ENCODE data around the gene FSTL3.
A peak's percentile ranks its signal among the peaks of the same experiment; 100 is the strongest.
"Not testable (repeated sequence)": the region's sequence is repeated elsewhere in the genome, so short reads cannot be mapped to it uniquely, and the experiment has no call there.

Gene FSTL3

DNA sequence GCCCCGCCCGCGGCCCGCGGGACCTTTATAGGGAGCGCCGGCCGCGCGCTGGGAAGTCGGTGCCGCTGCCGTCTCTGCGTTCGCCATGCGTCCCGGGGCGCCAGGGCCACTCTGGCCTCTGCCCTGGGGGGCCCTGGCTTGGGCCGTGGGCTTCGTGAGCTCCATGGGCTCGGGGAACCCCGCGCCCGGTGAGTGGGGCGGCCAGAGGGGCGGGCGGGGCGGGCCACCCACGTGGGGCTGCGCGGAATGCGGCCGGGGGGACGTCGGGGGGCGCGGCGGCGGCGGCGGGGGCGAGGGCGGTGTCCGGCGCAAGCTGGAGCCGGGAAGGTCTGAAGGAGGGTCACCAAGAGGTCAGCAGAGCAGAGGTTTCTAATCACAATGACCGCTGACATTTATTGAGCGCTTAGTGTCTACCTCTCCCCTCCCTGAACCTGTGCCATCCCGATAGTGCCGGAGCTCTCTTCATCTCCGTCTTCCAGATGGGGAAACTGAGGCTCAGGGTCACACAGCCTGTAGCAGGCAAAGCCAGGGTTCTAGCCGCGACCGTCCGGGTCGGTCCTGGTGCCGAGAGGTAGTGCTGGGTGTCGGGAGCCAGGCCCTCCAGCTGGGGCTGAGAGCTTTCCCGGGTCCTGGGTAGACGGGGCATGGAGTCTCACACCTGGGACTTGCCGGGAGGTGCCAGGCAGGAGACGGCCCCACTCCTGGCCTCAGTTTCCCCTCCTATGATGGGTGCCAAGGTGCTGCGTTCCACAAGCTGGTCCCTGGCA, at the start of gene FSTL3:
FSTL3 (plus strand) TSS at position 54 of the 767 bp plus-strand sequence; CDS start at position 86, 32 bp downstream.
- DNase-seq (ENCODE audit: low read depth in 2 of 2), result no peak

- DNase-seq (ENCODE audit: low read depth in 2 of 2), result not testable (repeated sequence)
Observed at GRCh38 chr19:626566-626965, 49.6 kb upstream of the FSTL3 start.

DNA sequence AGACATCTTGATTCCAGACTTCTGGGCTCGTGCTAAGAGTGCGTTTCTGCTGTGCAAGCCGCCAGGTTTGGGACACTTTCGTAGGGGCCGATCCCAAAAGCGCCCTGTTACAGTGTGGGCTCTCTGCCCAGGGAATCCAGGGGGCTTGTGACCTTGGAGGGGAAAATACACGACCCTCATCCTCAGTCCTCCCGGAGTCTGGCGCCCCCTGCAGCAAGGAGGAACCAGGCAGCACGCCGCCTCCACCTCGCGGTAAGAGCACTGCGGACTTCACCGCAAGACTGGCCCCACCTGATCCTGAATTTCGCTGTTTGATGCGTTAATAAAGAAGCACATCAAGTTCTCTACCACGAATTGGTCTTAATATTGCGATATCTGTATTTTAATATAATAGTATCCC, 48.0 kb upstream of the FSTL3 start:
- no peak for DNase-seq (ENCODE audit: low read depth in 2 of 2)

GRCh38 chr19:629515-629914, 46.7 kb upstream of the FSTL3 start:
- DNase-seq (ENCODE audit: low read depth in 2 of 2), result not testable (repeated sequence)

DNA sequence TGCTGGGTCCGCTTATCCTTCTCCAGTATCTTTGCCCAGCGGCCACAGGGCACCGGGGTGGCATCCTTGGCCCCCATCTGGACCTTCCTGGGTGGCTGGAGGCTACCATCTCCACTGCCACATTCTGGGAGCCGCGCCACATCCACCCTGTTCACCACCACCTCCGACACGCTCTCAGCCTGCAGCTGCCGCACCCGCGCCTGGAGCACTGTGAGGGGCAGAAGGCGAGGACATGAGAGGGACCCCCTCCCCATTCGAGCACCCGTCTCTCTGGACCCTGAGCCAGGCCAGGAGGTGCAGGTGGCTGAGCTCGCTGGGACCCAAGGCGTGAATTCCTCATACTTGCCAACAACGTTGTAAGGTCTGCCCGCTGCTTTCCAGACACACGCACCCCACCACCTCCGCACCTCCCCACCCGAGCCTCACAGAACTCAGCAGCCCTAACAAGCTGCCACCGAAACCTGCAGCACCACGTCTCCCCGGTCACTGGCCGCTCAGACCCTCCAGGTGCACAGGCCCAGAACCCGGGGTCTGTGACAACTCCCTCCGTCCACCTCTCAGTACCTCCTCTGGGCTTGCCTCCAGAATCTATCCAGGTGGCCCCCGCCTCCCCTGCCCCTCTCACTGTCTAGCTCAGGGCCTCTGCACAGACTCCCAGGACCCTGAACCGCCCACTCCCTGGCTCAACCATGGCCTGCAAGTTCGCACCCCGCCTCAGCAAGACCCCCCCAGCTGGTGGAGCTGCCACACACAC, 46.1 kb upstream of the FSTL3 start:
- no peak for DNase-seq (ENCODE audit: low read depth in 2 of 2)

DNA sequence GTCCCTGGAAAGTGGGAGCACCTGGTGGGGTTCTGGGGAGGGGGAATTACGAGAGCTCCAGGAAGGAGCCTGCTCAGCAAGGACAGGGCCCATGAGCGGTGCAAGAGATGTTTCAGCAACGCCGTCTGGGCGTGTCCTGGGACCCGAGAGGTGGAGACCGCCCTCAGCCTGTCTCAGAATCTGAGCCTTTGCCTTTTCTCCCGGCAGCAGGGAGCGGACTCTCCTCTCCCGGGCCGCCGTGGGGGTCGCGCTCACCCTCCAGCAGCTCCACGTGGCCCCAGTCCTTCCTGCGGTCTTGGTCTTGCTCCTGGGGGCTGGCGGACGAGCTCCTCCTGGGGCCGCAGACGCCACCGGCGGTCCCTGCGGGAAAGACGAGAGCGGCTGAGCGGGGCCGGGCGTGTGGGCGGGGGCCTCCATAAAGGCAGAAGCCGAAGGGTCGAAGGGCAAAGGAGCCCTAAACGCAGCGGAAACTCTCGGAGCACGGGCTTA, 43.6 kb upstream of the FSTL3 start:
- no peak for DNase-seq (ENCODE audit: low read depth in 2 of 2)

GRCh38 chr19:633068-633785, 43.0 kb upstream of the FSTL3 start, which contains the start of gene POLRMT:
TSS of gene POLRMT (minus strand) at chr19:633537. CDS start at chr19:633512, 25 bp downstream.
- peak; percentile 95 for DNase-seq (ENCODE audit: low read depth in 2 of 2)

GRCh38 chr19:633786-634639, 42.2 kb upstream of the FSTL3 start:
- DNase-seq (ENCODE audit: low read depth in 2 of 2), result no peak

- no peak for DNase-seq (ENCODE audit: low read depth in 2 of 2)
Observed at GRCh38 chr19:634975-635652, 41.1 kb upstream of the FSTL3 start.

DNA sequence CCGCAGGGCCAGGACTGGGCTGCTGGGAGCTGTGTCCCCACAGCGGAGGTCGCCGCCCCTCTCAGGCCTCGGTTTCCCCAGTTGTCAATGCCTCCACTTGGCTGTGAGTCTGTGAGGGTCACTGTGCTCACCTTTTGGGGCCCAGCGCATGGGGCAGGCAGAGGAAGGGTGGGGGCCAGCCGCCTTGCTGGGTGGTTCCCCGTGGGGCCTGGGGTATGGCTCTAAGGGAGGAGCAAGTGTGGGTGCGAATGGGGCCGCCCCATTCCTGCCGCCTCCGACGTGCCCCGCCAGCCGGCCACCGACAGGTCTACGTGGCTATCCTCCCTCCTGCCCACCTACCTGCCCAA, 37.3 kb upstream of the FSTL3 start:
- no peak for DNase-seq (ENCODE audit: low read depth in 2 of 2)

DNA sequence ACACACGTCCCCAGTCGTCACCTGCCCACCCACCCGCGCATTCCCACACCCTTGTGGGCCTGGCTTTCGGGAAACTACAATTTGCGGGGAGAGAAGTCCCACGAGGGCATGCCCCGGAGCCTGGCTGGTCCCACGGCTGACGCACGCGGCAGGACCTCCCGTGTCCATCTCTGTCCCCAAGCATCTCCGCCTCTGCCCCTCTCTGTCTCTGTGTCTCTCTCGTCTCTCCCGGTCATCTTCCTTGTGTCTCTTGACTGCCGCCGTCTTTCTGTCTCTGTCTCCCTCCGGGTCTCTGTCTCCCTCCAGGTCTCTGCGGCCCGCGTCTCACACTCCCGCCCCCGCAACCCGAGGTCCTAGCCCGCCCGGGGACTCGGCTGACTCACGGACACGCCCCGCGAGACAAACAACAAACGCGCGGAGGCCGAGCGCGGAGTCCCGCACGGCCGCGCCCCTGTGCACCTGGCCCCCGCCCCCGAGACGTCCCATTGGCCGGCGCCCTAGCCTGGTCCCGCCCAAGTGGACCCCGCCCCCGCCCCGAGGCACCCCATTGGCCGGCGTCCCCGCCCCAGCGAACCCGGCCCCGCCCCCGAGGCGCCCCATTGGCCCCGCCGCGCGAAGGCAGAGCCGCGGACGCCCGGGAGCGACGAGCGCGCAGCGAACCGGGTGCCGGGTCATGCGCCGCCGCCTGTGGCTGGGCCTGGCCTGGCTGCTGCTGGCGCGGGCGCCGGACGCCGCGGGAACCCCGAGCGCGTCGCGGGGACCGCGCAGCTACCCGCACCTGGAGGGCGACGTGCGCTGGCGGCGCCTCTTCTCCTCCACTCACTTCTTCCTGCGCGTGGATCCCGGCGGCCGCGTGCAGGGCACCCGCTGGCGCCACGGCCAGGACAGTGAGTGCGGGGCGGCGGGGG, 36.7 kb upstream of the FSTL3 start, which contains the start of gene FGF22:
FGF22 (plus strand) TSS at position 627 of the 908 bp plus-strand sequence; CDS start at position 674, 47 bp downstream.
- peak; percentile 47 to 54 for DNase-seq (ENCODE audit: low read depth in 2 of 2)

GRCh38 chr19:640161-640558, 36.0 kb upstream of the FSTL3 start:
- no peak for DNase-seq (ENCODE audit: low read depth in 2 of 2)

DNA sequence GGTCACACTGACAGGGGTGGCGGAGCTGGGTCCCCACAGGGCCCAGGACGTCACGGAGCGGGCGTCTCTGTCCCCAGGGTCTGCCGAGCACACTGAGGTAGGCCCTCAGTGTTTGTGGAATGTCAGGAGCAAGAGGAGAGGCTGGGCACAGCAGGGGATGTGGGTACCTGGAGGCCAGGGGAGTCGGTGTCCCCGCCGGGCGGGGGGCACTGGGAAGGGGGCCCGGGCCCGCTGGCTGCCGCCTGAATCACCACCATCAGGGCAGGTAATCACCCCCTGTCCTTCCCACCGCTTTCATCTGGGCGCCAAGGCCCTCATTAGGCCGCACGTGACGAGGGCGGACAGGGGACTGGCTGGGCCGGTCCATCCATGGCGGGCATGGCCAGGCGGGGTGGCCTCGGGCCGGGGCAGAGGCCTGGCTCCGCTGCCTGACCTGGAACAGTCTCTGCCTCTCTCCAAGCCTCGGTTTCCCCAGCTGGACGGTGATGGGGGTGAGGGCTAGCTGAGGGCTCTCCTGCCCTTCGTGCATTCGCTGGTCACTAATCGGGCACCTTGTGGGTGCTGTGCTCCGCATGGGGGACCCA, 35.5 kb upstream of the FSTL3 start:
- DNase-seq (ENCODE audit: low read depth in 2 of 2), result no peak

DNA sequence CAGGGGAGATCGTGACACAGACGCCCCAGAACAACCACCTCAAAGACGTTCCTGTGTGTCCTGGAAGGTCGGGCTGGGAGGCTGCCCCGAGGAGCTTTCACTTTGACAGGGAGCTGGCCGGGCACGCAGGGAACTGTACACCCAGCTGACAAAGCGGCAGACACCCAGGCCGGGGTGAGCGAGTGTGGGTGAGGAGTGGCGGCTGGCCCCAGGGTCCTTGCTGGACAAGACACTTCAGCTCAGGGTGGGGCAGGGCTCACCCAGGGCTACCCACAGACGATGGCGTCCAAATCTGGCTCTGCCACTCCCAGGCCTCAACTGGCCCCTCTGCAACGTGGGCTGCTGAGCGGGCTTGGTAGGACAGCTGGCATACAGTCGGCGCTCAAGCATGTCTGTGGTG, 34.5 kb upstream of the FSTL3 start:
- DNase-seq (ENCODE audit: low read depth in 2 of 2), result no peak

- DNase-seq (ENCODE audit: low read depth in 2 of 2), result no peak
Observed at GRCh38 chr19:642767-643727, 33.1 kb upstream of the FSTL3 start.

DNA sequence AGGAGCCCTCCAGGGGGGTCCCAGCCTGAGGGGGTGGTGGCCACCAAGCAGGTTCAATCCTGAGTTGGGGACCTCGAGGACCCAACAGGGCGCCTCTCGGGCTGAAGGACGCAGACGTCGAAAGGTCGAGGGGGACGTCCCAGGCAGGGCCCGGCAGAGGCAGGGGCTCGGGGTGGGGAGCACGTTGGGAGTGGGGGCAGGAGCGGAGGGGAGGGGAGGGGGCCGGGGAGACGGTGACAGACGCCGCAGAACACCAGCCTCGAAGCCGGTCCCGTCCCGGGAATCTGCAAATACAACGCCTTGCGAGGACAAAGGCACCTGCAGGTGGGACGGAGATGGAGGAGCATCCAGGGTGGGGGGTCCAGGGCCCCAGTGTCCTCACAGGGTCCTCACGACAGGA, 32.5 kb upstream of the FSTL3 start:
- no peak for DNase-seq (ENCODE audit: low read depth in 2 of 2)

GRCh38 chr19:644363-644762, 31.8 kb upstream of the FSTL3 start:
- no peak for DNase-seq (ENCODE audit: low read depth in 2 of 2)

DNA sequence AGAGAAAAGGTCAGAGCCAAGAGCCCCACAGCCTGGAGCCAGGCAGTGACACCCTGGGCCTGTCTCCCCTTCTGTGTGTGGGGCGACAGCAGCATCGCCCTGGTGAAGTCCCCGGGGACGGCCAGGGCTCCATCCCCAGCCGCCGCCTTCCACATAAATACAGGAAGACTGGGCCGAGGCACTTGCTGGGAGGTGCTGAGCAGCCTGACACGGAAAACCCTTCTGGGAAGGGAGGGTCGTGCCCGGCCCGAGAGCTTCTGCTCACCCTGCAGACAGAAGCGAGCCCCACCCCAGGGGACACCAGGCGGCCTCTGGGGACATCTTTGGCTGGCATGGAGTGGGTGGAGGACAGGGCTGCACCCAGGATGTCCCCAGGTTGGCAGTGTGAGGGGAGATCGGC, 31.4 kb upstream of the FSTL3 start:
- no peak for DNase-seq (ENCODE audit: low read depth in 2 of 2)

All from fibroblast of skin of left biceps (primary cell).